GM23338 (cell line): ENCODE measurements around the gene AMBRA1. TPM values are rescaled to one million over a fixed set of nuclear protein-coding genes. Genes with fewer than 3 reads are reported as not detected.

Experiments
- ATAC-seq: fragments of 200-7000 bp; cut with Tn5 transposase; 3 replicates; pipeline ENCODE4 v1.9.1; 2020
- DNase-seq: peaks from one replicate; pipeline ENCODE4 v3.0.0-alpha.2; 2015; ENCODE audit warnings: low spot score
- H2AFZ ChIP-seq: fragments of 200-600 bp; sonication (generic); 2 replicates; pipeline ENCODE4 v1.8.0; 2016; ENCODE audit warnings: antibody characterized with exemption, mild to moderate bottlenecking, moderate library complexity
- H3F3A ChIP-seq: fragments of 200-600 bp; sonication (generic); replicated peaks from 2 replicates; pipeline ENCODE4 v1.8.0; 2017; ENCODE audit warnings: antibody characterized with exemption, mixed run types, low read depth
- H3K27ac ChIP-seq: fragments of 200-600 bp; sonication (generic); 2 replicates; pipeline ENCODE4 v1.6.1; 2016; ENCODE audit warnings: low read depth
- H3K27me3 ChIP-seq: fragments of 200-600 bp; sonication (generic); 2 replicates; pipeline ENCODE4 v1.8.0; 2016; ENCODE audit warnings: mild to moderate bottlenecking, mixed run types, moderate library complexity; ENCODE audit not compliant: insufficient read depth
- H3K36me3 ChIP-seq: fragments of 200-600 bp; sonication (generic); 2 replicates; pipeline ENCODE4 v1.8.0; 2016; ENCODE audit warnings: mild to moderate bottlenecking; ENCODE audit not compliant: insufficient read depth
- H3K4me1 ChIP-seq: fragments of 200-600 bp; sonication (generic); 2 replicates; pipeline ENCODE4 v1.8.0; 2016; ENCODE audit warnings: mild to moderate bottlenecking, moderate library complexity; ENCODE audit not compliant: insufficient read depth
- H3K4me2 ChIP-seq: fragments of 200-600 bp; sonication (generic); 2 replicates; pipeline ENCODE4 v1.7.1; 2017; ENCODE audit warnings: mixed run types
- H3K4me3 ChIP-seq: fragments of 200-600 bp; sonication (generic); 2 replicates; pipeline ENCODE4 v1.6.1; 2016; ENCODE audit warnings: mixed run types
- H3K79me2 ChIP-seq: fragments of 200-600 bp; sonication (generic); replicated peaks from 2 replicates; pipeline ENCODE4 v1.8.0; 2017; ENCODE audit warnings: mild to moderate bottlenecking; ENCODE audit not compliant: insufficient read depth
- H3K9me2 ChIP-seq: fragments of 200-600 bp; sonication (generic); 2 replicates; pipeline ENCODE4 v1.8.0; 2017; ENCODE audit not compliant: insufficient read depth
- H4K20me1 ChIP-seq: fragments of 200-600 bp; sonication (generic); replicated peaks from 2 replicates; pipeline ENCODE4 v1.8.0; 2017; ENCODE audit warnings: mild to moderate bottlenecking; ENCODE audit not compliant: insufficient read depth
- H3K27ac Mint-ChIP-seq: 2 replicates; pipeline ENCODE4 v1.8.0; 2020; ENCODE audit warnings: inconsistent platforms, mild to moderate bottlenecking, moderate library complexity, mixed read lengths
- H3K27me3 Mint-ChIP-seq: 3 replicates; pipeline ENCODE4 v1.8.0; 2022; ENCODE audit warnings: low read depth, mild to moderate bottlenecking, moderate library complexity, mixed read lengths, inconsistent platforms; ENCODE audit not compliant: insufficient read depth, poor library complexity
- H3K36me3 Mint-ChIP-seq: 3 replicates; pipeline ENCODE4 v1.8.0; 2021; ENCODE audit warnings: low read depth, mild to moderate bottlenecking, inconsistent platforms, moderate library complexity, mixed read lengths
- H3K4me1 Mint-ChIP-seq: 3 replicates; pipeline ENCODE4 v1.8.0; 2020; ENCODE audit warnings: mild to moderate bottlenecking, inconsistent platforms, mixed read lengths
- H3K4me3 Mint-ChIP-seq: 3 replicates; pipeline ENCODE4 v1.8.0; 2021; ENCODE audit warnings: moderate library complexity, mild to moderate bottlenecking, inconsistent platforms, mixed read lengths
- H3K9me3 Mint-ChIP-seq: 3 replicates; pipeline ENCODE4 v1.8.0; 2020; ENCODE audit warnings: moderate library complexity, mild to moderate bottlenecking, inconsistent platforms, mixed read lengths
- ETS1 ChIP-seq: IDR thresholded peaks from 2 replicates; pipeline ENCODE4 v1.6.1; 2016; ENCODE audit warnings: antibody characterized with exemption
- EZH2 ChIP-seq: fragments of 200-600 bp; sonication (generic); IDR thresholded peaks from one replicate; pipeline ENCODE4 v1.8.0; 2017; ENCODE audit warnings: antibody characterized with exemption, mild to moderate bottlenecking, low read depth; ENCODE audit not compliant: unreplicated experiment
- JUNB ChIP-seq: IDR thresholded peaks from one replicate; pipeline ENCODE4 v1.6.1; 2016; ENCODE audit warnings: antibody characterized with exemption; ENCODE audit not compliant: unreplicated experiment
- POLR2AphosphoS5 ChIP-seq: IDR thresholded peaks from 2 replicates; pipeline ENCODE4 v1.6.1; 2016; ENCODE audit warnings: antibody characterized with exemption, low read depth
- REST ChIP-seq: IDR thresholded peaks from one replicate; pipeline ENCODE4 v1.6.1; 2018; ENCODE audit warnings: antibody characterized with exemption; ENCODE audit not compliant: unreplicated experiment
- STAT1 ChIP-seq: IDR thresholded peaks from one replicate; pipeline ENCODE4 v1.6.1; 2016; ENCODE audit warnings: antibody characterized with exemption; ENCODE audit not compliant: unreplicated experiment
- ZNF462 ChIP-seq: fragments of 250-450 bp; sonication (Bioruptor Pico); IDR thresholded peaks from 2 replicates; pipeline ENCODE4 v1.5.0; 2020; ENCODE audit warnings: mild to moderate bottlenecking, moderate library complexity
- polyA plus RNA-seq: library from polyadenylated mRNA; unstranded; fragments of >200 nt; fragmentation: Nextera tagmentation; extraction: Ambion mirVana; gene quantifications from 2 replicates; pipeline ENCODE4 v1.2.1, GENCODE V29; 2016
- total RNA-seq: library from RNA; depleted of rRNA; stranded (reverse); fragments of >200 nt; shearing (Covaris generic); gene quantifications from 2 replicates; pipeline ENCODE4 v1.2.3, GENCODE V29; 2014

The AMBRA1 gene
- total and polyA plus RNA-seq, 2 experiments from 2014 or later, result 8.3 to 34.8 TPM

GRCh38 chr11:46524201-46524770, 69.5 kb downstream of the AMBRA1 start:
- no peaks in the 10 kb centered on the region; the same call in 2 of the 3 replicates for H3K9me3 Mint-ChIP-seq
- no peak for ATAC-seq
- no peak for TF ChIP-seq ETS1
- no peak for TF ChIP-seq EZH2
- no peak for TF ChIP-seq REST
- TF ChIP-seq STAT1, result no peak
- no peak for TF ChIP-seq ZNF462 (CRISPR knock-in tag)
- TF ChIP-seq POLR2AphosphoS5, result no peak
- TF ChIP-seq JUNB, result no peak

More at GRCh38 chr11:46524201-46524770, 69.5 kb downstream of the AMBRA1 start:
- Histone ChIP-seq H3K27me3 (no peaks in the 10 kb centered on the region), H4K20me1 (peaks cover 38% of the 10 kb centered on the region), H3K4me1 (peaks cover 33% of the 10 kb centered on the region), H3K9me2 (no peaks in the 10 kb centered on the region), H2AFZ (no peak overlapping the region), H3K4me3 (no peak overlapping the region), H3K4me2 (no peak overlapping the region), H3K79me2 (peaks cover 99% of the 10 kb centered on the region), H3F3A (0 out of 2 replicates have a peak, but pooled peaks cover 7% of the 10 kb centered on the region), H3K36me3 (no peaks in the 10 kb centered on the region), H3K27ac (peak overlapping the region; percentile 52; the same call in 1 of the 2 replicates)
- Mint-ChIP-seq H3K4me3 (no peak overlapping the region), H3K27me3 (no peaks in the 10 kb centered on the region), H3K4me1 (peaks cover 40% of the 10 kb centered on the region), H3K27ac (no peak overlapping the region), H3K36me3 (0 out of 3 replicates have a peak, but pooled peaks cover 2% of the 10 kb centered on the region)
- no peak for DNase-seq
